Neural progenitor cell (in vitro differentiated cells): ENCODE data around the gene ZMIZ1. TPM values are rescaled to one million over a fixed set of nuclear protein-coding genes. Genes with fewer than 3 reads are reported as not detected.

Experiments
- DNase-seq: peaks from one replicate; pipeline ENCODE4 v3.0.0-alpha.2; 2016; ENCODE audit warnings: low spot score
- H2AFZ ChIP-seq: fragments of 200-600 bp; sonication (generic); replicated peaks from 2 replicates; pipeline ENCODE4 v1.6.1; 2016; ENCODE audit warnings: antibody characterized with exemption
- H3F3A ChIP-seq: fragments of 200-600 bp; sonication (generic); 2 replicates; pipeline ENCODE4 v1.6.1; 2016; ENCODE audit warnings: antibody characterized with exemption, low read depth
- H3K27ac ChIP-seq: fragments of 200-600 bp; sonication (generic); 2 replicates; pipeline ENCODE4 v1.5.1; 2016; ENCODE audit warnings: mild to moderate bottlenecking
- H3K27me3 ChIP-seq: fragments of 200-600 bp; sonication (generic); 2 replicates; pipeline ENCODE4 v1.6.1; 2016; ENCODE audit warnings: mild to moderate bottlenecking, moderate library complexity
- H3K36me3 ChIP-seq: fragments of 200-600 bp; sonication (generic); 2 replicates; pipeline ENCODE4 v1.5.1; 2016
- H3K4me1 ChIP-seq: fragments of 200-600 bp; sonication (generic); 2 replicates; pipeline ENCODE4 v1.6.1; 2016; ENCODE audit warnings: mixed run types
- H3K4me2 ChIP-seq: fragments of 200-600 bp; sonication (generic); 2 replicates; pipeline ENCODE4 v1.6.1; 2016
- H3K4me3 ChIP-seq: fragments of 200-600 bp; sonication (generic); 2 replicates; pipeline ENCODE4 v1.5.1; 2016
- H3K79me2 ChIP-seq: fragments of 200-600 bp; sonication (generic); 2 replicates; pipeline ENCODE4 v1.6.1; 2016; ENCODE audit warnings: low read depth
- H3K9ac ChIP-seq: fragments of 200-600 bp; sonication (generic); 2 replicates; pipeline ENCODE4 v1.6.1; 2016
- H3K9me3 ChIP-seq: fragments of 200-600 bp; sonication (generic); 2 replicates; pipeline ENCODE4 v1.5.1; 2016; ENCODE audit warnings: low read depth
- H4K20me1 ChIP-seq: fragments of 200-600 bp; sonication (generic); 2 replicates; pipeline ENCODE4 v1.6.1; 2016; ENCODE audit warnings: low read depth
- H3K27ac Mint-ChIP-seq: 3 replicates; pipeline ENCODE4 v1.8.0; 2021; ENCODE audit warnings: mixed read lengths
- H3K27me3 Mint-ChIP-seq: 2 replicates; pipeline ENCODE4 v1.8.0; 2022; ENCODE audit warnings: low read depth, mild to moderate bottlenecking, inconsistent platforms, moderate library complexity, mixed read lengths; ENCODE audit not compliant: insufficient read depth
- H3K36me3 Mint-ChIP-seq: 3 replicates; pipeline ENCODE4 v1.8.0; 2021; ENCODE audit warnings: mixed read lengths
- H3K4me1 Mint-ChIP-seq: 3 replicates; pipeline ENCODE4 v1.8.0; 2021; ENCODE audit warnings: mixed read lengths
- H3K4me3 Mint-ChIP-seq: 3 replicates; pipeline ENCODE4 v1.8.0; 2021; ENCODE audit warnings: mild to moderate bottlenecking, moderate library complexity, mixed read lengths
- H3K9me3 Mint-ChIP-seq: 3 replicates; pipeline ENCODE4 v1.8.0; 2020; ENCODE audit warnings: mixed read lengths
- EZH2 ChIP-seq: fragments of 200-600 bp; sonication (generic); IDR thresholded peaks from 2 replicates; pipeline ENCODE4 v1.6.1; 2017; ENCODE audit warnings: antibody characterized with exemption, mild to moderate bottlenecking, moderate library complexity
- EZH2phosphoT487 ChIP-seq: fragments of 200-600 bp; sonication (generic); IDR thresholded peaks from 2 replicates; pipeline ENCODE4 v1.6.1; 2017; ENCODE audit warnings: antibody characterized with exemption
- total RNA-seq: library from RNA; depleted of rRNA; stranded (reverse); fragments of >200 nt; gene quantifications from 2 replicates; pipeline ENCODE4 v1.2.3, GENCODE V29; 2015; ENCODE audit warnings: low replicate concordance
- TF ChIP-seq, protein P1 (sequence below): fragments of 200-600 bp; sonication (generic); IDR thresholded peaks from 2 replicates; pipeline ENCODE4 v1.5.1; 2017; ENCODE audit warnings: antibody characterized with exemption, mild to moderate bottlenecking

ZMIZ1 gene
- total RNA-seq, 1 donor from 2014 or later, result 5.8 TPM

DNA sequence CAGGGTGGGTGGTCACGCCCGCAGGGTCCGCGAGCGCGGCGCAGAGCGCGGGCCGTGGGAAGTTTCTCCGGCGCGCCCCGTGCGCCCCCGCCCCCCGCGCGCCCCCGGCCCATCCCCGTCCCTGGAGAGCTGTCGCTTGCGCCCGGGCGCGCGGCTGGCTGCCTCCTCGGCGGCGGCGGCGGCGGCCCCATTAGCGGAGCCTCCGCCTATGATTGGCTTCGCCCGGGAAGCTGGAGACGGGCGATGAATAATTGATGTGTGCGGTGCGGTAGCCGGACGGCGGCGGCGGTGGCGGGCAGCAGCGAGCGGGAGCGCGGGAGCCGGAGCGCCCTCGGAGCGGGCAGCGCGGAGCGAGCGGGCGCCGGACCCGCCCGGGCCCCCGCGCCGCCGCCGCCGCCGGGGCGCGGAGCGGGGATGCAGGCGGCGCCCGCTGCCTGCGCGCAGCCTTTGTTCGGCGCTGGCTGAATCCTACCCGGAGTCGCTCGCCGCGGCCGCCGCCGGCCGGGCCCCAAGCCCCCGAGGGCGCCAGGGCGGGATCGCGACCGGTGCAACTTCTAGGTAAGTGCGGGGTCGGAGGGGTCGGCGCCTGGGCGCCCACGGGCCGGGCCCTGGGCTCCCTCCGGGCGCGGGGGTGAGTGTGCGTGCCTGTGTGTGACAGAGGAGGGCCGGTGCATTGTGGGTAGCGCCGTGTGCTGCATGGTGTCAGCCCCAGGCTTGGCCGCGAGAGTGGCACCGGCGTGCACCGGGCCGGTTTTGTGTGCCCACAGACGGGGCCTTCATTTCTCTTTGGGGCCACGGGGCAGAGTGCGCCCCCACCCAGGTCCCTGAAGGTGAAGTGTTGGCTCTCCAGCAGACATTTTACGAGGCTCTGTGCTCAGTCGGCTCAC, 174.7 kb downstream of the ZMIZ1 start:
- peaks cover 2% of the 10 kb centered on the region for H3K27me3 Mint-ChIP-seq

DNA sequence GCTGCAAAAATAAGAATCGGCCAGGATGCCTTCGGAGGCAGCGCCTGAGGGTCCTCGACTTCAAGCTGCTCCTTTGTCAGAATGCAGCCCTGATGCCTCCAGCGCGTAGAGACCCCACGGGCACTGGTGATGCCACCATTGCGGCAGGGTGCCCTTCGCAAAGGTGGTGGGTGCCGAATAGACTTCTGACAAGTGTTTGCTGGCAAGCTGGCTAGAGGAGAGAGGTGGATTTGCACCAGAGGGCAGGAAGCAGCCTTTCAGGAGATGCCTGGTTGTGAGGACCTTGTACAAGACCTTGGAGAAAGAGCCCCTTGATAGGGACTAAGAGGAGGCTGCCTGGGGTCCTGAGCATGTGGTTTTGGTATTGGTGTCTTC, 175.3 kb downstream of the ZMIZ1 start:
- Histone ChIP-seq H3F3A (peaks cover 31% of the 10 kb centered on the region), H3K9ac (no peak overlapping the region), H3K27me3 (peaks cover 24% of the 10 kb centered on the region), H4K20me1 (peaks cover 87% of the 10 kb centered on the region), H3K4me3 (peak overlapping the region; percentile 82), H3K9me3 (no peaks in the 10 kb centered on the region), H3K4me2 (peak overlapping the region; percentile 99), H3K4me1 (peaks cover 39% of the 10 kb centered on the region), H3K27ac (no peak overlapping the region), H2AFZ (no peak overlapping the region), H3K79me2 (peaks cover 53% of the 10 kb centered on the region), H3K36me3 (no peaks in the 10 kb centered on the region)
- peak overlapping the region; percentile 82 for H3K4me3 Mint-ChIP-seq
- DNase-seq, result no peak
- H3K4me1 Mint-ChIP-seq, result peaks cover 60% of the 10 kb centered on the region
- H3K27me3 Mint-ChIP-seq, result peaks cover 2% of the 10 kb centered on the region
- peak overlapping the region; percentile 12 for H3K27ac Mint-ChIP-seq
- H3K9me3 Mint-ChIP-seq, result no peaks in the 10 kb centered on the region
- H3K36me3 Mint-ChIP-seq, result peaks cover 2% of the 10 kb centered on the region
- no peak for TF ChIP-seq EZH2phosphoT487
- TF ChIP-seq, protein P1, sequence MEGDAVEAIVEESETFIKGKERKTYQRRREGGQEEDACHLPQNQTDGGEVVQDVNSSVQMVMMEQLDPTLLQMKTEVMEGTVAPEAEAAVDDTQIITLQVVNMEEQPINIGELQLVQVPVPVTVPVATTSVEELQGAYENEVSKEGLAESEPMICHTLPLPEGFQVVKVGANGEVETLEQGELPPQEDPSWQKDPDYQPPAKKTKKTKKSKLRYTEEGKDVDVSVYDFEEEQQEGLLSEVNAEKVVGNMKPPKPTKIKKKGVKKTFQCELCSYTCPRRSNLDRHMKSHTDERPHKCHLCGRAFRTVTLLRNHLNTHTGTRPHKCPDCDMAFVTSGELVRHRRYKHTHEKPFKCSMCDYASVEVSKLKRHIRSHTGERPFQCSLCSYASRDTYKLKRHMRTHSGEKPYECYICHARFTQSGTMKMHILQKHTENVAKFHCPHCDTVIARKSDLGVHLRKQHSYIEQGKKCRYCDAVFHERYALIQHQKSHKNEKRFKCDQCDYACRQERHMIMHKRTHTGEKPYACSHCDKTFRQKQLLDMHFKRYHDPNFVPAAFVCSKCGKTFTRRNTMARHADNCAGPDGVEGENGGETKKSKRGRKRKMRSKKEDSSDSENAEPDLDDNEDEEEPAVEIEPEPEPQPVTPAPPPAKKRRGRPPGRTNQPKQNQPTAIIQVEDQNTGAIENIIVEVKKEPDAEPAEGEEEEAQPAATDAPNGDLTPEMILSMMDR, result no peak
- no peak for TF ChIP-seq EZH2

More for the DNA sequence above, 174.7 kb downstream of the ZMIZ1 start:
- no peak overlapping the region for H2AFZ ChIP-seq
- H3K4me1 Mint-ChIP-seq, result peaks cover 66% of the 10 kb centered on the region
- peaks cover 37% of the 10 kb centered on the region for H3F3A ChIP-seq
- no peak overlapping the region for H3K27ac ChIP-seq
- peak overlapping the region; percentile 12 for H3K27ac Mint-ChIP-seq
- DNase-seq, result peak; percentile 91
- peaks cover 86% of the 10 kb centered on the region for H4K20me1 ChIP-seq
- peak overlapping the region; percentile 82 for H3K4me3 ChIP-seq
- H3K79me2 ChIP-seq, result peaks cover 49% of the 10 kb centered on the region
- H3K4me1 ChIP-seq, result peaks cover 45% of the 10 kb centered on the region
- H3K4me2 ChIP-seq, result peak overlapping the region; percentile 99
- H3K9ac ChIP-seq, result no peak overlapping the region
- H3K36me3 Mint-ChIP-seq, result peaks cover 2% of the 10 kb centered on the region
- H3K9me3 Mint-ChIP-seq, result no peaks in the 10 kb centered on the region
- H3K27me3 ChIP-seq, result peaks cover 30% of the 10 kb centered on the region
- peak overlapping the region; percentile 84 for H3K4me3 Mint-ChIP-seq
- TF ChIP-seq EZH2 (no peak), EZH2phosphoT487 (peak; percentile 36)
- H3K36me3 ChIP-seq, result no peaks in the 10 kb centered on the region
- H3K9me3 ChIP-seq, result no peaks in the 10 kb centered on the region

DNA sequence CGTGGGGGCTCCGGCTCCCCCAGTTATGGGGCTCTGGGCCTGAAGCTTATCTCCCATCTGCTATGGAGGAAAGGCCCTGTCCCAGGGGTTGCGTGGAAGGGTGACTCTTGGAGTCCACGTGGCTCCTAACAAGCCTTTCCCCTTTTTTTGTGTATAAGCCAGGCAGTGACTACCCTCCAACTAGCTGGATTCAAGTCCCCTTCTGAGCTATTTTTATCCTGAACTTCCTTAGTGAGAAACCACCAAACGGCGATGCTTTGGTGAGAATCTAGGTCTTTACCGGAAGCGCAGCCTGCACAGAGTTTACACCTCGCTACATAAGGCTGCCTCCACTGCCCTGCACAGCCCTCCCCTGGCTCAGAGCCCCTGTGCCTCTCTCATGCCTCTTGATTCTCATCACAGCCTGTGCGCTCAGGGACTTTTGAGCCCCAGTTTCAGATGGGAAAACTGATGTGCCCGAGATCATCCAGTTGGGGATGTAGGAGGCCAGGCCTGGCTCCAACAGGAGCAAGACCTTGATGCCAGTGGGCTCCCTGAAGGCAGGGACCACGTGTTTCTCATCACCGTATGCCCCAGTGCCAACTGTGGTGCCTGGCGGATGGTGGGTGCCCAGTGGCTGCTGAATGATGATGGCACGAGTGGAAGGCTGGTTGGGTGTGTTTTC, 176.2 kb downstream of the ZMIZ1 start:
- Mint-ChIP-seq H3K36me3 (peaks cover 2% of the 10 kb centered on the region), H3K4me1 (peaks cover 52% of the 10 kb centered on the region), H3K27me3 (peaks cover 2% of the 10 kb centered on the region), H3K27ac (no peak overlapping the region), H3K9me3 (no peaks in the 10 kb centered on the region), H3K4me3 (peak overlapping the region; percentile 82)
- Histone ChIP-seq H3K4me3 (no peak overlapping the region), H3K4me1 (peaks cover 30% of the 10 kb centered on the region), H3K79me2 (peaks cover 56% of the 10 kb centered on the region), H3K4me2 (no peak overlapping the region), H4K20me1 (peaks cover 87% of the 10 kb centered on the region), H3K9me3 (no peaks in the 10 kb centered on the region), H3F3A (peaks cover 21% of the 10 kb centered on the region), H3K9ac (no peak overlapping the region), H3K36me3 (no peaks in the 10 kb centered on the region), H3K27me3 (peaks cover 24% of the 10 kb centered on the region), H3K27ac (no peak overlapping the region), H2AFZ (no peak overlapping the region)
- no peak for DNase-seq
- TF ChIP-seq EZH2 (no peak), EZH2phosphoT487 (no peak)
- TF ChIP-seq, protein P1, result no peak
